Lung (tissue), 12 donors: Measurements from ENCODE around the gene OR5K2. TPM values are rescaled to one million over a fixed set of nuclear protein-coding genes. Genes with fewer than 3 reads are reported as not detected.

Source experiments
- ATAC-seq: fragments of 200-7000 bp; cut with Tn5 transposase; one replicate; pipeline ENCODE4 v1.9.1; 2020; ENCODE audit warnings: moderate number of reproducible peaks; ENCODE audit not compliant: insufficient read depth, low FRiP score
- DNase-seq, 3 donors: peaks; one replicate each; pipeline ENCODE4 v3.0.0-alpha.2; 2013 to 2017
- H3K27ac ChIP-seq, 2 donors: one replicate each; pipeline ENCODE4 v1.5.1; 2013; ENCODE audit warnings: mild to moderate bottlenecking in 2 of 2, moderate library complexity in 2 of 2, control low read depth in 1 of 2, inconsistent platforms in 1 of 2, low read depth in 1 of 2, low read length in 1 of 2
- H3K27me3 ChIP-seq, 3 donors: one replicate each; pipeline ENCODE4 v1.5.1; 2013; ENCODE audit warnings: low read length in 2 of 3; ENCODE audit not compliant: control insufficient read depth in 3 of 3, insufficient read depth in 3 of 3
- H3K36me3 ChIP-seq, 4 donors: one replicate each; pipeline ENCODE4 v1.5.1; 2013; ENCODE audit warnings: low read length in 4 of 4, mild to moderate bottlenecking in 1 of 4, moderate library complexity in 1 of 4; ENCODE audit not compliant: control insufficient read depth in 4 of 4, insufficient read depth in 4 of 4
- H3K4me1 ChIP-seq, 5 donors: one replicate each; pipeline ENCODE4 v1.5.1; 2013; ENCODE audit warnings: low read length in 5 of 5, mild to moderate bottlenecking in 2 of 5, moderate library complexity in 1 of 5; ENCODE audit not compliant: control insufficient read depth in 5 of 5, insufficient read depth in 5 of 5
- H3K4me3 ChIP-seq: one replicate; pipeline ENCODE4 v1.5.1; 2013; ENCODE audit warnings: mild to moderate bottlenecking, control low read depth, moderate library complexity
- H3K9ac ChIP-seq, 2 donors: one replicate each; pipeline ENCODE4 v1.5.1; 2013; ENCODE audit warnings: low read length in 2 of 2, control low read depth in 1 of 2; ENCODE audit not compliant: insufficient read depth in 1 of 2
- H3K9me3 ChIP-seq, 4 donors: one replicate each; pipeline ENCODE4 v1.5.1; 2013; ENCODE audit warnings: low read length in 3 of 4, mild to moderate bottlenecking in 1 of 4, moderate library complexity in 1 of 4; ENCODE audit not compliant: control insufficient read depth in 4 of 4, insufficient read depth in 3 of 4
- CTCF ChIP-seq: IDR thresholded peaks from 2 replicates; pipeline ENCODE4 v1.5.1; 2012; ENCODE audit warnings: mild to moderate bottlenecking; ENCODE audit errors: control extremely low read depth, extremely low read depth
- WGBS, 2 donors: extraction: QIAGEN DNeasy Blood & Tissue Kit; methylation state at CpG; one replicate each; pipeline ENCODE4 v1.1.7; 2013; 5-methylcytosine and 5-hydroxymethylcytosine counted together
- polyA plus RNA-seq, 2 donors: library from polyadenylated mRNA; stranded (reverse); fragments of 200-250 nt; gene quantifications; one replicate each; pipeline ENCODE4 v1.2.1, GENCODE V29; 2013
- total RNA-seq, 2 donors: library from RNA; depleted of rRNA in 1 of 2; stranded (reverse); fragments of >200 nt in 1 of 2; gene quantifications; one replicate each; pipeline ENCODE4 v1.2.1, GENCODE V29; 2014 to 2021
- donor health status: control.
- donor health status: control.
- donor health status: Bipolar disorder and iron deficiency.
- donor health status: healthy.
- donor health status: DM: yes; HTN: yes; CAD: no.

OR5K2 gene
- total and polyA plus RNA-seq, 4 donors: not detected

GRCh38 chr3:98522544-98523281, 25.2 kb downstream of the OR5K2 start, which contains the start of gene CLDND1:
Gene CLDND1 (minus strand): TSS chr3:98522902. CDS start chr3:98521424, 1,478 bp downstream.
- peaks cover 0 to 15% (median 3%) of the 10 kb centered on the region in 5 donors for H3K4me1 ChIP-seq

GRCh38 chr3:98525494-98525893, 28.0 kb downstream of the OR5K2 start:
- WGBS, 2 donors: 80 to 87% methylated on average over 6 of the region's 6 CpGs
- Histone ChIP-seq H3K4me1 (peaks cover 0 to 11% (median 3%) of the 10 kb centered on the region in 5 donors), H3K36me3 (peaks cover 0 to 5% (median 2%) of the 10 kb centered on the region in 4 donors), H3K27ac (no peak overlapping the region), H3K27me3 (no peaks in the 10 kb centered on the region), H3K9me3 (no peaks in the 10 kb centered on the region), H3K4me3 (no peak overlapping the region), H3K9ac (no peak overlapping the region)
- TF ChIP-seq CTCF: no peak
- ATAC-seq: no peak
- no peak for DNase-seq

More at GRCh38 chr3:98522544-98523281, 25.2 kb downstream of the OR5K2 start, which contains the start of gene CLDND1:
- peak within 1 kb of the TSS; percentile 96 to 99 for H3K27ac ChIP-seq
- no peaks in the 10 kb centered on the region for H3K9me3 ChIP-seq
- no peaks in the 10 kb centered on the region for H3K27me3 ChIP-seq
- peak within 1 kb of the TSS; percentile 83 to 86 for H3K9ac ChIP-seq
- TF ChIP-seq CTCF: no peak
- ATAC-seq (peak; percentile 99), DNase-seq (peak; percentile 98)
- H3K4me3 ChIP-seq: peak within 1 kb of the TSS; percentile 84
- H3K36me3 ChIP-seq: peaks cover 0 to 19% (median 11%) of the 10 kb centered on the region in 4 donors
- WGBS, 2 donors: 0 to 1% methylated on average over 59 to 63 of the region's 63 CpGs

- Histone ChIP-seq H3K27me3 (no peaks in the 10 kb centered on the region), H3K9ac (no peak overlapping the region), H3K9me3 (no peaks in the 10 kb centered on the region), H3K4me3 (no peak overlapping the region), H3K27ac (no peak overlapping the region), H3K4me1 (no peaks in the 10 kb centered on the region), H3K36me3 (no peaks in the 10 kb centered on the region)
- DNase-seq (no peak), ATAC-seq (no peak)
- WGBS, 2 donors: 59 to 78% methylated on average over 4 of the region's 4 CpGs
- TF ChIP-seq CTCF: no peak
These were observed 31.2 kb downstream of the OR5K2 start for GRCh38 chr3:98528474-98529346.
